ENCODE measurements around the gene CCDC149. TPM values are rescaled to one million over a fixed set of nuclear protein-coding genes. Genes with fewer than 3 reads are reported as not detected.

CCDC149 gene
- total RNA-seq, 3 donors from 2014 or later (not counting 1 experiment from before 2014, with no cell fraction given): 0.14 to 0.86 (median 0.43) TPM

- no peaks in the 10 kb centered on the region for H3K4me1 ChIP-seq (ENCODE audit: control insufficient read depth, insufficient read depth, low read length)
- Mint-ChIP-seq H3K27ac (no peak overlapping the region), H3K4me1 (no peaks in the 10 kb centered on the region), H3K36me3 (no peaks in the 10 kb centered on the region), H3K9me3 (peaks cover 0 to 2% of the 10 kb centered on the region in 2 donors), H3K27me3 (ENCODE audit: low read depth in 2 of 2) (peaks cover 0 to under 1% of the 10 kb centered on the region in 2 donors), H3K4me3 (no peak overlapping the region)
- intact Hi-C loops (cut with micrococcal nuclease): no loop called here
- no peaks in the 10 kb centered on the region for H3K9me3 ChIP-seq (ENCODE audit: control insufficient read depth, insufficient read depth, low read length)
- H3K36me3 ChIP-seq (ENCODE audit: control insufficient read depth, insufficient read depth, low read length): no peaks in the 10 kb centered on the region
- no peaks in the 10 kb centered on the region for H3K27me3 ChIP-seq (ENCODE audit: control insufficient read depth, insufficient read depth, low read length)
- TF ChIP-seq CTCF (IDR thresholded peaks at IDR 0.05): no peak
- 73% methylated on average over 1 of the region's 2 CpGs for WGBS (ENCODE audit: insufficient coverage)
- H3K27ac ChIP-seq (ENCODE audit: low read length): no peak overlapping the region
- ATAC-seq (no peak), DNase-seq (no peak)
- H3K4me3 ChIP-seq (ENCODE audit: low read length): no peak overlapping the region
These were observed 10.2 kb upstream of the CCDC149 start for GRCh38 chr4:24923002-24923401.

GRCh38 chr4:24922416-24922815 is 9.6 kb upstream of the CCDC149 start:
- no peak for TF ChIP-seq CTCF (IDR thresholded peaks at IDR 0.05)
- WGBS (ENCODE audit: insufficient coverage): 78% methylated on average over 4 of the region's 4 CpGs
- no peak for DNase-seq
- Histone ChIP-seq H3K27ac (ENCODE audit: low read length) (no peak overlapping the region), H3K4me3 (ENCODE audit: low read length) (no peak overlapping the region), H3K36me3 (ENCODE audit: control insufficient read depth, insufficient read depth, low read length) (no peaks in the 10 kb centered on the region), H3K9me3 (ENCODE audit: control insufficient read depth, insufficient read depth, low read length) (no peaks in the 10 kb centered on the region), H3K27me3 (ENCODE audit: control insufficient read depth, insufficient read depth, low read length) (no peaks in the 10 kb centered on the region), H3K4me1 (ENCODE audit: control insufficient read depth, insufficient read depth, low read length) (no peaks in the 10 kb centered on the region)
- no peak for ATAC-seq
- Mint-ChIP-seq H3K4me3 (no peak overlapping the region), H3K4me1 (no peaks in the 10 kb centered on the region), H3K27me3 (ENCODE audit: low read depth in 2 of 2) (peaks cover 2 to 4% of the 10 kb centered on the region in 2 donors), H3K27ac (no peak overlapping the region), H3K36me3 (no peaks in the 10 kb centered on the region), H3K9me3 (peaks cover 0 to 2% of the 10 kb centered on the region in 2 donors)
- intact Hi-C loops (cut with micrococcal nuclease): no loop called here

GRCh38 chr4:24921491-24921890 is 8.6 kb upstream of the CCDC149 start:
- no peaks in the 10 kb centered on the region for H3K27me3 ChIP-seq (ENCODE audit: control insufficient read depth, insufficient read depth, low read length)
- 93% methylated on average over 6 of the region's 6 CpGs for WGBS (ENCODE audit: insufficient coverage)
- H3K4me3 ChIP-seq (ENCODE audit: low read length): no peak overlapping the region
- no peak for ATAC-seq
- intact Hi-C loops (cut with micrococcal nuclease): no loop called here
- H3K27ac ChIP-seq (ENCODE audit: low read length): no peak overlapping the region
- H3K27ac Mint-ChIP-seq: no peak overlapping the region
- no peaks in the 10 kb centered on the region for H3K9me3 ChIP-seq (ENCODE audit: control insufficient read depth, insufficient read depth, low read length)
- H3K4me3 Mint-ChIP-seq: no peak overlapping the region
- peaks cover 0 to 2% of the 10 kb centered on the region in 2 donors for H3K9me3 Mint-ChIP-seq
- H3K4me1 ChIP-seq (ENCODE audit: control insufficient read depth, insufficient read depth, low read length): no peaks in the 10 kb centered on the region
- H3K36me3 Mint-ChIP-seq: no peaks in the 10 kb centered on the region
- no peaks in the 10 kb centered on the region for H3K36me3 ChIP-seq (ENCODE audit: control insufficient read depth, insufficient read depth, low read length)
- H3K27me3 Mint-ChIP-seq (ENCODE audit: low read depth in 2 of 2): peaks cover 6% of the 10 kb centered on the region in 2 donors
- H3K4me1 Mint-ChIP-seq: no peaks in the 10 kb centered on the region
- DNase-seq: no peak
- TF ChIP-seq CTCF (IDR thresholded peaks at IDR 0.05): no peak

- Mint-ChIP-seq H3K27ac (no peak overlapping the region), H3K36me3 (no peaks in the 10 kb centered on the region), H3K9me3 (peaks cover 0 to 2% of the 10 kb centered on the region in 2 donors), H3K27me3 (ENCODE audit: low read depth in 2 of 2) (peaks cover 6 to 10% of the 10 kb centered on the region in 2 donors), H3K4me1 (no peaks in the 10 kb centered on the region), H3K4me3 (no peak overlapping the region)
- H3K4me3 ChIP-seq (ENCODE audit: low read length): no peak overlapping the region
- no peaks in the 10 kb centered on the region for H3K4me1 ChIP-seq (ENCODE audit: control insufficient read depth, insufficient read depth, low read length)
- no peaks in the 10 kb centered on the region for H3K9me3 ChIP-seq (ENCODE audit: control insufficient read depth, insufficient read depth, low read length)
- no peaks in the 10 kb centered on the region for H3K36me3 ChIP-seq (ENCODE audit: control insufficient read depth, insufficient read depth, low read length)
- ATAC-seq (no peak), DNase-seq (no peak)
- WGBS (ENCODE audit: insufficient coverage): 90% methylated on average over 2 of the region's 2 CpGs
- TF ChIP-seq CTCF (IDR thresholded peaks at IDR 0.05): no peak
- H3K27ac ChIP-seq (ENCODE audit: low read length): no peak overlapping the region
- H3K27me3 ChIP-seq (ENCODE audit: control insufficient read depth, insufficient read depth, low read length): no peaks in the 10 kb centered on the region
- intact Hi-C loops (cut with micrococcal nuclease): no loop called here
These were observed 7.2 kb upstream of the CCDC149 start for GRCh38 chr4:24920008-24920407.
